SHP77 (cell line): ENCODE measurements around the gene RGS16.

Experiments used
- DNase-seq, 2 experiments: peaks; one replicate each; lab custom pipeline; 2025; lab: John Stamatoyannopoulos, UW

RGS16 gene

DNA sequence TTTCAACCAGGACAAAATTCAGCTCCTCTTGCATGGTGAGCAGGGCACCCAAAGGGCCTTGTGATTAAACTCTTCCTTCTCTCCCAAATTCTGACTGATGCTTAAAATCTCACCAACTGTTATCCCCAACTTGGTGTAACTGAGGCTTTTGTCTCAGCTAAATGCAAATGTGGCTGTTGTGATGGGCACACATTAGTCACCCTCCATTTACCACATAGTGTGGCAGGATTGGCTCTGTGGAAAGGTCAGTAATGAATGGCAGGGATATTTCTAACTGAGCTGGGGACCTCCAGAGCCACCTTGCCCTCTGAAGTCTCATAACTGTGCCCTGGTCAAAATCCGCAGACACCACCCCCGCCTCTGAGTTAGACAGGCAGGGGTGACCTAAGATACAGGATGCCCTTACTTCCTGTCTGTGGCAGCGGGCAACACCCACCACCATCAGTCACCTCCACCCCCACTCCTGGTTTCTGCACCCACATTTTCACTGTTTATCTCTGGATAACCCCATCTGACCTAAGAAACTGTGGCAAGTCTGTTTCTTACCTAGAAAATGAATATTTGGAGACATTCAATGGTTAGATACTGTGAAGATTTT is 25.4 kb upstream of the RGS16 start:
- DNase-seq, result no peak

DNA sequence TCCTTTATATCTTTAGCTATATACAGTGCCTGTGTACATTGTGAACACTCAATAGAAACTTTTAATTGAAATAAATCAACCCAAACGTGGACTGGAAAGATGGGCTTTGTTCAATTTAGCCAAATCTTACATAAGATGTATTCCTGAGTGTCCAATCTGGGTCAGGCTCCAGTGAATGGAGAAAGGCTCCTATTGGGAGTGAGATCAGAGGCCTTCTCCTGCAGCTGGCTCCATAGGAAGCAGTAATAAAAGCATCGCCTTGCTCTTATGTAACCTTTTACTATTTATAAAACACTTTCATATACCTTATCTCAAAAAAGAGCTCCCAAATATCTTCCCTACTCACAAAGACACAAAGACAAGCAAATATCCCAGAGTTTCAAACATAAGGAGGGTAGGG is 24.9 kb upstream of the RGS16 start:
- no peak for DNase-seq

DNA sequence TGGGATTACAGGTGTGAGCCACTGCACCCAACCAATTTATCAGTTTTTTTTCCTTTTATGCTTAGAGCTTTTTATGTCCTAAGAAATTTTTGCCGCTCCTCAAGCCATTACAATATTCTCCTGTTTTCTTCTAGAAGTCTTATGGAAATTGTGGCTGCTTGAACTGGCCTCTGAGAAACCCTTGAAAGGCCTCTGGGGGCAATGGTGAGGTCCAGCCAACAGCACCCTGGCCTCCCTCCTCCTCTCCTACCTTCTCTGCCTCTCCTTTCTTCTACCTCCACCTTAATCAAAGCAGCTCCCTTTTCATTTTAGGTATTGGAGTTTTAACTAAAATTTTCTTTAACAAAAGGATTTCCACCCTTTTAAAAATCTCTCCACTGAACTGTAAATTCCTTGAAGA is 24.5 kb upstream of the RGS16 start:
- no peak for DNase-seq

DNA sequence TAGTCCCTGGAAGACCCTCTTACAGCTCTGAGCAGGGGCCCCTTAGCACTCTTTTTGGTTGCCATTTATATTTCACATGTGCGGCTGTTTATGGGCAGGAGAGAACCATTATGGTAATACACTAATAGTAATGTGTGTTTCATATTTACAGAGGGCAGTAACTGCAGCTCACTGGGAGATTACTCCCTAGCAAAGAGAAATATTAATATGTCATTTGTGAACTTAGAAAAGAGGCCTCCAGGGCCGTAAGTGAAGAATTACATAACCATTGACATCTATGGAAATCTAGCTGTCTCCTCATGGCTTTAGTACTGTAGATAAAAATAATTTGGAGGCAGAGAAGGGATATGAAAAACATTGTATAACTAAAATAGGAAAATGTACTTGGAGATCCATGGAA is 23.4 kb upstream of the RGS16 start:
- DNase-seq, result no peak

DNA sequence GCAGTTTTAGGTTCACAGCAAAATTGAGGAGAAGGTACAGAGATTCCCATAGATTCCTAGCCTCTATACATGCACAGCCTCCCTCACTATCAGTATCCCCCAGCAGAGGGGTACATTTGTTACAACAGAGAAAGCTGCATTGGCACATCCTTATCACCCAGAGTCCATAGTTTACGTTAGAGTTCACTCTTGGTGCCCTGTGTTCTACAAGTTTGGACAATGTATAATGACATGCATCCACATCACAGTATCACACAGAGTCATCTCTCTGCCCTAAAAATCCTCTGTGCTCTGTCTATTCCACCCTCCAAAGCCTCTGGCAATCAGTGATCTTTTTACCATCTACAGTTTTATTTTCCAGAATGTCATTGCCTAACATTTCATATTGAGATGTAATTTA is 22.3 kb upstream of the RGS16 start:
- DNase-seq, result no peak

DNA sequence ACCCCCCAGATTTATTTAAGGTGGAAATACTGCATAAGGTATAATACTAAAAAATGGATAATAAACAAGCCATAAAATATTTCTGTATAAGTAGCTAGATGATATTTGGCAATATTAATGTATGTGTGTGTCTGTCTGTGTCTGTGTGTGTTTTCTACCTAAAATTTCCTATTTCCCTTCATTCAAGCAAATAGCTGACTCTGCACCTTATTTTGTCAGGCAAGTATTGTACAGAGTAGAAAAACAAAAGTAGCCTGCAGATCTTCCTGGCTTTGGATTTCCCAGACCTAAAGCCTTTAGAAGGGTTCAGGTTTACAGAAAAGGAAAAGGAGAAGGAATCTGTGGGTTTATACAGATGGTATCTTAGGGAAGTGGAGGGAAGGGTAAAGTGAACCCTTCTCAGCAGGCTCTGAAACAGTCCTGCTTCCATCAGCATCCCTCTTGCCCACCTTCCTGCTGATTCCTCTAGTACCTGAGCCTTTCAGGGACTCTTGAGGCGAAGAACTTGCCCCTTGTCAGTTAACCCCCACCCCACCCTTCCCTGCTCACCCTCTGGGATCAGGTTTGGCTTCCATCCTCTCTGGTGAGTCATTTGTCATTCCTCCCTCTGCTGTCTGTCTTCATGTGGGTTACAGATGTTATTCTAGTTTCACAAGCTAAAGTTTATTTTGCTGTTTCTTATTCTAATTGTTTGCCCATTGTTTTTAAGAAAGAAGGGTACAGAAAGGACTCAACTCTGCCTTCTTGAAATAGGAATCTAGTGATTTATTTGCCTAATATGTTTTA is 21.7 kb upstream of the RGS16 start:
- DNase-seq, result no peak

DNA sequence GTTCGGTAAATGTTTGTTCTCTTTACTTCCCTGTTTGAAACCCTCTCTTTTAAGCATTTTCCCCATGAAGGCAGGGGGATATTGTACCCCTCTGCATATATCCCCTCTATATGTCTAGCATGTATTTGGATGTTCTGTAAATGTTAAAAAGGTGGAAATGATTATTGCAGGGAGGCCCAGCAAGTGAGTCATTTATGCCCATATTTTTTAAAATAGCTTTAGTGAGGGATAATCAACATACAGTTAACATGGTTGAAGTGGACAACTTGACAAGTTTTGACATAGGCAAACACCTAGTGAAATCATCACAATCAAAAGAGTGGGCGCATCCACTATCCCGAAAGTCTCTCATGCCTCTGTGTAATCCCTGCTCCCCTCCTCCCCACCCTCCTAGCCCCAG is 20.8 kb upstream of the RGS16 start:
- DNase-seq, result no peak

DNA sequence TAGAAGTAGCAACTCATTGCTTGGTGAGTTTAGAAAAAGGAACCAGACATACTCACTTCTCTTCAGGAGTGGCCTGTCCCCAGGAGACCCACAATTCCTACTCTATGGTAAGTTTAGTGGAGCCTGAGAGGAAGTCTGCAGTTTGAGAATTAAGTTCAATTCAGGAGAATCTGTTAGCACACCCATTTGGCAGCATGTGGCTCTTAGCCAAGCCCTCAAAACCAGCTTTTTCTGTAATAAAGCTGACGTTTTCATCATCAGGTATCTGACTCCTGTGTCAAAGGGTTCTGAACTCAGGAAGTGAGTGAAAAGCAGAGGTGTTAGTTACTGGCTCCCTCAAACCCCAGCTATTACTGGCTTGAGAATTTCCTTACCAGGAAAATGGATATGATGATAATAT is 20.4 kb upstream of the RGS16 start:
- DNase-seq, result no peak

DNA sequence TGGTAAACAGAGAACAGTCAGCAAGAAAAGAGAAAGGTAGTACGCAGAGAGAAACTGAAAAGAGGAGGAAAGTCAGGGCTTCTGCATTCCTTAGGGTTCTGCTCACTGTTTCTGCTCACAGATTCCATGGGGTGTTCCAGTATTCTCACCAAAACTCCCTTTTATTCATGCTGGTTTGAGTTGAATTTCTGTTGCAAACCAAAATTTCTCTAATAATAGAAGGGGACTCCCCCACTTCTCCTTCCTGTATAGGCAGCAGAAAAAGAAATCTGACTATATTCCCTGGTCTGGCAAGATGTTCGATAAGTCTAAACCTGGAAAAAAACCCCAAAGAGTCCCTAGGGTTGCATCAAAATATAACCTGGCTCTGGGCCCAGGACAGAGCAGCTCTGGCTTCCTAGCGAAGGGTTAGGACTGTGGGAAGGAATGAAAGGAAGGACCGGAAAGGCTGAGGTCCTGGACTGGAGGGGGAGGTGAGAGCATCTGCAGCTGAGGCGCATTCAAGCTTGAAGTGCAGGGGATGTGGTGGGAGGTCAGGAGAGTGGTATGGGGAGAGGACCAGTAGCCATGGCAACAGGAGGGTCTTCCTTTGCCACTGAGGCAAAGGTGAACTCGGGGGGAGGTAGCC is 18.8 kb upstream of the RGS16 start:
- no peak for DNase-seq

DNA sequence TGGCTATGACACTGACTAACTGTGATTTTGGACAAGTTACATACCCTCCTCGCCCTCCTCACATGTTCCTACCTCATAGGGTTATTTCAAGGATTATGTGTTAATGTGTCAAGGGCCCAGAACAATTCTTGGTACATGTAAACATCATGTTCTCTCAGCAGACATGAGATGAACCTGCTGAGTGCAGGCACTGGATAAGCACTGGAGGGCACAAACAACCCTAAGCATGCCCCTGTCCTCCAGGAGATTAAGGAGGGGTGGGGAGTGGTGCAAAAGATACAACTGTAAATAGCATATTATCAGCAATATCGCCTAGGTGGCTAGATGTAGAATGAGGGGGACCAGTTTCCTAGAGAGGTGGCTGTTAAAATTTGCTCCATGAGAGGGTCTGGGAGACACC is 17.7 kb upstream of the RGS16 start:
- DNase-seq, result no peak

DNA sequence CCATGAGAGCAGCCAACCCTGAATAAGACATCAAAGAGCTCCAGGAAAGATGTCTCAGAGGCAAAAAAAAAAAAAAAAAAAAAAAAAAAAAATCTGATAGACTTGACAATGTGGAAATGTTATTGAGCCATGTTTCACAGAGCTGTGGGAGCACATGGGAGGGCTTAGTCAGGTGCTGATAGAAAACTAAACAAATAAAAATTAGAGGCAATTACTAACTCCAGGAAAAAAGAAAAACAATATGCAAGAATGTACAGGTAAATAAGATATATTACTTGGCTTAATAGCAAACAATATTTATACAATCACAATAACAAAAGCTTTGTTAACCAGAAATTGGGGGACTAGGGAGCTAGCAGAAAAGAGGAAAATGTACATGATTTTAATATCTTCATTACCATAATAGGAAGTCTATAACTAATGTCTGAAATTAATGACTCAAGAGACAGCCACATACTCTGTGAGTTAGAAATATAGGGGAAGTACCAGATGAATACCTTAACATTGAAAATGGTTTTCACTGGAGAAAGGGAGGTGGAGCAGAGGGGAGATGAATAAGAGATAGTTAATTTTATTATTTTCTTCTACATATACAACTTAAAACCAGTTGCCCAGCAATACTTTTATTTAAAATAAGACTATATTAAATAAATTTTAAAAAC is 16.9 kb upstream of the RGS16 start:
- no peak for DNase-seq

DNA sequence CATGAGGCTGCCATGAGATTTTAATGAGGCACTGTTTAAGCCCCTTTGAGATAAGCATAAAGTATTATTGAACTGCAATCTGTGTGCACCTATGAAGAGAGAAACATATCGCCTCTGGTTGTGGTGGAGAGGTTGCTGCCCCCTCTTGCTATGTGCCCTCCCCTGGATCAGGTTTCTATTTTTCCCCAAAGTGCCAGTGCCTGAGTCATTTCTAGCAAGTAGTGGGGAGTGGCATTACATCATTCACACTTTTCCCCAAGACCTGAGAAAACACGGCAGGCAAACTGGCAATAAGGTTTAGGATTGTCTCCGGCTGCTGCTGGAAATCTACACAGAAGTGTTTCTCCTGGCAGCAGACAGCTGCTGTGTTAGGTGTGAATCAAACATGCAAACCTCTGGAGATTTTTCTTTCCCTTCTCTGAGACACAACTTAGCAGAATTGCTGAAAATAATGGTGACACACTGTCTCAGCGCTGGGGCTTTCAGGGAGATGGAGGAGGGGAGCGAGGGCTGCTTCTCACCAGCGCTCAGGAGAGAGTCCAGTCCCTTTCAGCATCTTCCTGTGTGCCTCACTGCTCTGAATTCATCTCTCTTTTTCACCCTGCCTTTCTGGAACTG is 13.7 kb upstream of the RGS16 start:
- peak; percentile 54 to 70 for DNase-seq

DNA sequence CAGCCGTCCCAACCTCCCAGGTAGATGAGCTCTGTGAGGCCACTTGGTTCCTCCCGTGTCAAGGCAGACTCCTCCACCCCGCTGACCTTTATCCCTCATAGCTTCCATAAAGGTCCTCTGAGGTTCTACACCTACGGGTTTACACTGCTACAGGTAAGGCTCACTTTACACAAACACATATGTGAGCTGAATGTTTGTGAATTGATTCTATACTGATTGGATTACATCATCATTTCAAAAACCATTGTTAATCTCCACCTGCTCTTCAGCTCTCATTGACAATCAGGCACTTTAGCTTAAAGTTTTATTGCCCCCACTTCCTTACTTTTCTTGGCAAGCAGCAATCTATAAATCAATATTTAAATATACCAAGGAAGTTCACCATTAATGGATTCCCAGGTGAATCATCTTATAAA is 12.8 kb upstream of the RGS16 start:
- DNase-seq, result no peak

DNA sequence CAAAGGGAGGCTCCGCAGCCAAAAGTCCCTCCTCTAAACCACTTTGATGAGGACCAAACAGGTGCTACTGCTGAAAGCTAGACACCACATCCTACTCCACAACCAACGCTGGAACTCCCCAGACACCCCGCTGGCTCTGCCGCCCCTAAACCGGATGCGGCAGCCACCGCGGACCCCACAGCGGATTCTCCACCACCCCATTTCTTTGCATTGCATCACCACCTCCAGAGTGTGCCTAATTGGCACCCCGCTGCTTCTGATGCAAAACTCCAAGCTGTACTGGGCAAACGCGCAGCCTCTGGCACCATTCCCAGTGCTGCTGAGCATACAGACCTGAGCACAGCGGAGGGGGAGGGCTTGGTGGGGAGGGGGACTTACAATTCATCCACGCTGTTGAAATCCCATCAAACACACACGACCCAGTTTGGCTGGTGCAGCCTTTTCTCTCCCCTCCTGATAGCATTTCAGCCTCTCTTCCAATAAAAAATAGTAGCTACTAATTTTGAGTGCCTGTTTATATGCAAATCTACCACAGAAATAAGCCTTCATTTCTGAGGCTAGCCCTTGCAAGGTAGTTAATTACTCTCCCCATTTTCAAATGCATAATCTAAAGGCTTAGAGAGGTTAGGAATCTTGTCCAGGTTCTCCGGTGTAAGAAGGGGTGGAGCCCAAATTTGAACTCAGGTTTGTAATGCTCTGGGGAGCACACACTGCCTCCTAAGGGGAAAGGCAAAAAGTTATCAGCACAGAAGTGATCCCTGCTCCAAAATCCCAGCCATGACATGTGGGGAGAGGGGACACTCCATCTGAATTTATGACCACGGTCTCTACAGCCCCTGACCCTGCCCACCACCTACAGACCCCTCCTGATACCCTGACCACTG is 12.2 kb upstream of the RGS16 start:
- peak; percentile 75 to 88 for DNase-seq

DNA sequence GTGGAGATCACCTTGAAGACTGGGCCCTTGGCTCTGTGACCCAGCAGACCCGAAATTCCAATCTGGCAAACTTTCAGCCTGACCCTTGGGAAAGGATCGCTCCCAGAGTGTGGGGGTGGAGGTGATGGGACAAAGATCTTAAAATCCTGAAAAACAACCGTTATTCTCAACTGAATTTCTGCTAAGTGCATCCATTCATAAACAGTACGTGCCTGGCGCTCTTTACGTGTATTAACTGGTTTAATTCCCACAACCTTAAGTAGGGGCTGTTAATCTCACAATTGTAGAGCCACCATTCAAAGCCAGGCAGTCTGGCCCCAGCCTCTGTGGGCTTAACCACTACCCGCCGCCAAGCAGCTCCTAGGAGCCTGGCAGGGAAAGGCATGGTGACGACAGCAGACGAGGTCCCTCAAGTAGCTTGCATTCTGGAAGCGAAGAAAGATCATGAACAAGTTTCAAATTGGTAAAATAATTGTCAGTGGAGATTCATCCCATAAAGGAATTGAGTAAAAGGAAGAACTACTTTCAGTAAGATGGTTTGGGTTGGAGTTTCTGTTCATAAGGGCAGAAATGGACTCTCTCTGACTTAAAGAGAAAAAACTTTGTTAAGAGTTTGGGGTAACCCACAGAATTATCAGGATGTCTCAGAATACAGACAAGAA is 11.4 kb upstream of the RGS16 start:
- peak in 1 of 2 experiments; percentile 53 for DNase-seq

DNA sequence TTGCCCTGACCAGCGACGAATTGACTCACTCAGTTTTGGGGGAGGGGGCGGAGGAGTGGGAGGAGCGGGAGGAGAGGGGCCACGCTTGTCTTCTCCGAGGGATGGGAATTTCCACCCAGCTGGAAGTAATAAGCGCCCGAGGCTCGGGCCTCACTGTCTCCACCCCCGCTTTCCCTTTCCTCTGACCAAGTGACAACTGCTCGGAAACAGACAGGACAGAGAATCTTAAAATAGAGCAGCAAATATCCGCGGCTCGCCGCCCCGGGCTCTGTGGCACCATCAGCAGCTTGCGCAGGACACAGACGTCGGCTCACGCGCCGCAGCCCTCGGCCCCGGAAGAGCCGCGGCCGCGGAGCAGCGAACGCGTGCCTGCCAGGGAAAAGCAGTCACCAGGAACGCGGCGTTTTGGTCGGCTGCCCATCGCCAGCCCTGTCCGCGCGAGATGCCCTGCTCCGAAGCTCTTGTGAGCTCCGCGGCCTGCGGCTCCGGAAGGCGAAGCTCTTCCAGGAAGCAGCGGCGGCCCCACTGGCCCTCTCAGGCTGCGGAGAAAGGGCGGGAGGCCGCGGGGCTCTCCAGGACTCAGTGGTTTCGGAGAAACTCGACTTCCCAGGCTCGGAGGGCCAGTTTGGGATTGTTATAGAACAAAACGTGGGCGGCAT is 10.7 kb upstream of the RGS16 start:
- DNase-seq, result peak; percentile 87 to 88

DNA sequence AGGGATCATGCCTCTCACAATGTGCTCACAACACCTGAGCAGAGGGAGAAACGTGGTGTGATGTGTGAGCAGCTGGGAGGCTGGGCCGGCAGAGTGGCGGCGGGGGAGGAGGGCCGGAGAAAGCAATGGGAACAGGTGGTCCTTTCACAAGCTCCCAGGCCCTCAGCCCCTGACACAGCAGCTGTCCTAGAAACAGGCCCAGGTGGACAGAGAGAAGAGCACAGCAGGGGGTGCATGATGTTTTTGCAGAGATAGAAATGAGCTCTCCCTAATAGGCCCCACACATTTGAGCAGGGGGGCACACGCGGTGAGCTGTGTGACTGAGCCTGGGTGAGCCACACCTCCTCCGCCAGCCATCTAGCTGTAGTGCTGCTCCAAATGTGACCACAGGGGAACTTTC is 7.6 kb upstream of the RGS16 start:
- peak; percentile 91 to 95 for DNase-seq

DNA sequence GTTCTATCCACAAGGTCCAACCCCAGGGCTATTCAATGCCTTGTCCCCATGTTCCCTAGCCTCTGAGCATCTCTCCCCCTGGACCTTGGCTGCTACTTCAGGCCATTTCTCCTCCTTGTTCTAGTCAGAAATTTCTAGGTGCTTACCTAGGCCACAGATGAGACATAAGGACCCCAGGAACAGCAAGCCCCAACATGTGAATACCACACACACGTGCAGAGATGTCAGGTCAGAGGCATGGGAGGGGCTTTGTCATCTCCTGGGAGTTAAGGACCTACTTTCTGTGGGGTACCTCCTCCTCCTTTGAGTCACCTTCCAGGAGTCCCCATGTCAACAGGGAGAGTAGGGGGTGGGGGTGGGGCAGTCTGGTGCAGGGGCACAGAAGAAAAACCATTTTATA is 7.1 kb upstream of the RGS16 start:
- no peak for DNase-seq

DNA sequence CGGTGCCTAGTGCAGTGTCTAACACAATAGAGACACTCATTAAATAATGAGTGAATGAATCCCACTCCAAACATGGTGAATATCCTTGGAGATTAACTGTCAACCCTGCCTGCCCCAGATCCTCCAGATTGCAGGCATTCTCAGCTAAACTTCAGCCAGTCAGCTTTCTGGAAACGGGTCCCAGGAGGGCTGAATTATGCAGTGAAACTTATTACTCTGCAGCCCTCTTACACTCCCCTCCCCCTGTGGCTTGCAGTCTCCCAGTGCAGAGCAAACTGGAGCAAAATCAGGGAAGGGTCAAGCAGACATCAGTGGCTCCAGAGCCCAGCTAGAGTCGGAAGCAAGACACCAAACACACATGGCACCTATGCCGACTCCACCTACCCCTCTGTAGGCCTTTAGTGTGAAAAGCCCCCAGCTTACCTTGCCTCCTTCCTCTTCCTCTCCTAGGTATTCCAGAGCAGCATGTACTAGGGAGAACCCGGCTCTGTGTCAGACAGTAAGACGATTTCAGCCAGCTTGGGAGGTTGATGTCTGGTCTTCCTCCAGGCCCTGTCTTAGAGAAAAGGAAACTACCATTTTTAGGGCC is 6.5 kb upstream of the RGS16 start:
- DNase-seq, result no peak
